Ovary (tissue), 3 donors: ENCODE results near the gene MEGF8.

Experiments used
- CTCF ChIP-seq, 3 donors: fragments of 450-650 bp in 2 of 3; fragments of 200-600 bp in 1 of 3; IDR thresholded peaks; one replicate each; pipeline versions ENCODE4 v1.5.1 to v1.8.0; 2016 to 2022; ENCODE audit warnings: antibody characterized with exemption in 3 of 3, mild to moderate bottlenecking in 1 of 3
- POLR2A ChIP-seq: fragments of 450-650 bp; IDR thresholded peaks from one replicate; pipeline ENCODE4 v1.6.1; 2017; ENCODE audit warnings: antibody characterized with exemption, mild to moderate bottlenecking, moderate library complexity
- donor health status: DM: no; HTN: no; CAD: no.

GRCh38 chr19:42360787-42361544 lies 35.5 kb downstream of the MEGF8 start:
- no peak for TF ChIP-seq POLR2A
- TF ChIP-seq CTCF (IDR thresholded peaks at IDR 0.05): no peak
